ENCODE measurements around the gene SDC3.

The SDC3 gene

DNA sequence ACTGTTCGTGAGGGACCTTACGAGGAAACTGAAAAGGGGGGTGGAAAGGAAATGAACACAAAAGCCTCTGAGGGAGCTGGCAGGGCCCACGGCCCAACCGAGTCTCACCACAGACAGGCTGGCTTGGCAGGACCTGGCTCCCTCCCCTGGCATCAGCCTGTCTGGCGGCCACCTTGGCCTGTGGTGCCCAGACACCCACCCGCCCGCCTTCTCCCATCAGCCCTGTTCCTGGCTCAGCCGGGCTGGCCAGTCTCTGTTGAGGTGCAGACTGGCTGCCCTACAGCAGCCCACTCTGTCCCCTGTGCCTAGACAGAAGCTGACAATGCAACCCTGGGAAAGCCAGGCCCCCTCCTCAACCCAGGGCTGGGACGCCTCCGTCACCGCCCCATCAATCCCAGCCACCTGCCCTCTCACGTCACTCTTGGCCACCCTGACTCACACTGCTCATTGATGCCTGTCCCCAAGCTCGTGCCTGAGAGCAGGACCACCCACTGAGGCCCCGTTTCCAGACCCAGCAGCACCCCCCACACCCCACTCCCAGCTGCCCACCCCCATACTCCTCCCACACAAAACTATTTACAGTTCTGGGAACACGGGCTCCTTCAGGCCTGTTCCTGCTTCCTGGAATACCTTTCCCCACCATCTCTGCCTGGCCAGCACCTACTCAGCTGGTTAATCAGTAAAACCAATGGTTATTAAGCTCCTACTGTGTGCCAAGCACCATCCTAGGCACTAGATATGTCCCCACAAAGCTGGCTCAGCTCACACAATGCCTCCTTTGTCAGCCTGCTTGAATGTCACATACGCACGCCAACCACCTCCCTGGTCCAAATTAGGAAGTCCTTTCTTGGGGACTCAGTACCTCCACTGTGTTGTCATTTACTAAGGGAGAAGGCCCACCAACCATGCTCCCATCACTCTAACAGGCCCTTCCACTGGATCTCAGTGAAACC lies 22.7 kb downstream of the SDC3 start:
- DNase-seq: no peak
- Mint-ChIP-seq H3K9me3 (no peaks in the 10 kb centered on the region), H3K27me3 (peaks cover 60% of the 10 kb centered on the region), H3K4me1 (no peaks in the 10 kb centered on the region), H3K36me3 (no peaks in the 10 kb centered on the region), H3K4me3 (no peak overlapping the region), H3K27ac (no peak overlapping the region)
- CTCF ChIA-PET: no interaction called here

- H3K9me3 Mint-ChIP-seq: no peaks in the 10 kb centered on the region
- no peak for DNase-seq
- H3K27ac Mint-ChIP-seq: no peak overlapping the region
- peaks cover 71% of the 10 kb centered on the region for H3K27me3 Mint-ChIP-seq
- H3K4me3 Mint-ChIP-seq: no peak overlapping the region
- H3K4me1 Mint-ChIP-seq: no peaks in the 10 kb centered on the region
- H3K36me3 Mint-ChIP-seq: no peaks in the 10 kb centered on the region
- CTCF ChIA-PET: no interaction called here
These were observed 23.8 kb downstream of the SDC3 start for GRCh38 chr1:30884723-30885122.

DNA sequence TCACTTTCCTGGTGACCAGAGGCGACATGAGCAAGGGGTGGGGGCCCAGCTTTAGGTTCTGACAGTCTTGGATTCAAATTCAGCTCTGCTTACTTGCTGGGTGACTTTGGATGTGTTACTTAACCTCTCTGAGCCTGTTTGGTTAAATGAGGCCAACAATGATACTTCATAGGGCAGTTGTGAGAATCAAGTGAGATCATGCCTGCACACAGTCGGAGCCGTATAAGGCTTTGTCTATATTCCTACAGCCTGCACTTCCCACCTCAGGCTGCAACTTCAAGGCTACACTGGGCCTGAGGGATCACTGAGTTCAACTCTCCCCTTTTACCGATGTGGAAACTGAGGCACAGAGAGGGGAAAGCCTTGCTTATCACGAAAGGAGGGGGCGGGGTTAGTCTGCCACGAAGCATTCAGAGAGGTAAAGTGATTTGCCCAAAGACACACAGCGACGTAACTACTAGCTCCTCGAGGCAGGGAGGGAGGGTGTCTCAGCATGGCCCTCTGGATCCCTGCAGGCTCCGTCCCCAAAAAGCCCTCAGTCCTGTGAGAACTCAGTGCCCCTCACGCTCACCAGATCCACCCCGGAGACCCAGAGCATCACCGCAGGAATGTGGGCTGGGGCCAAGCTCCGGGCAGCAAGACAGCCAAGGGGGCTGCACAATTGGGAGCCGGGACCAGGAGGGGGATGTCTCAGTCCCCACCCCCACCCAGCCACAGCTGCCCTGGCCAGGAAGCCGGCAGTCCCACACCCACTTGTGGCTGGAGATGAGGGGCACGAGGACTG lies 25.0 kb downstream of the SDC3 start:
- H3K4me1 Mint-ChIP-seq: no peaks in the 10 kb centered on the region
- no peak overlapping the region for H3K4me3 Mint-ChIP-seq
- CTCF ChIA-PET: no interaction called here
- DNase-seq: no peak
- H3K27me3 Mint-ChIP-seq: peaks cover 75% of the 10 kb centered on the region
- no peaks in the 10 kb centered on the region for H3K36me3 Mint-ChIP-seq
- no peaks in the 10 kb centered on the region for H3K9me3 Mint-ChIP-seq
- no peak overlapping the region for H3K27ac Mint-ChIP-seq

DNA sequence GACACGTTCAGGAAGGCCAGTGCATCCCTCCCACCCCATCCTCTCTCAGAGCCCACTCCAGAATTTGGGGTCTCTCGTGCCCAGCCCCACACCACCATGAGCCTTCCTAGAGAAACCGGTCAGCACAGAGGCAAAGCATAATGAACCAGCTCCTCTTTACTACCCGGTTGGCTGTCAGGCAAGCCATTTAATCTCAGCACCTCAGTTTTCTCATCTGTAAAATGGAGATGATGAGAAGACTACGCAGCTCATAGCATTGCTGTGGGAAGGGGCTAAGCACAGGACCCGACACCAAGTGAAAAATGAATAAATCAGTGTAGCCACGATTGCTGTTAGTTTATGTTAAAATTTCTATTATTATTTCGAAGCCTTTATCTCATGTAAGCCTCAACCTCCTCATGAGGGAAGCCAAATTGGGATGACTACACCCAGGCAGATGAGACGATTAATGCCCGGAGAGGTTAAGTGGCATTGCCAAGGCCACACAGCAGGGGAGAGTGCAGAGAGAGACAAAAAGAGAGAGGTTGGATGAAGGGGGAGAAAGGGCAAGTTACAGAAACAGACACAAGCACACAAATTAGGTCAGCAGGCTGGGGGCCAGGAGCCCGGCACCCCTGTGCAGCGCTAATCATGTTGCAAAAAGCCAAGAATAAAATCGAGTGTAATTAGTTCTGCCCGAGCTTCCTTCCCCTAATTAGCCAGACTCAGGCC lies 25.7 kb downstream of the SDC3 start:
- CTCF ChIA-PET: no interaction called here
- H3K27me3 Mint-ChIP-seq: peaks cover 75% of the 10 kb centered on the region

GRCh38 chr1:30881319-30882181 lies 27.0 kb downstream of the SDC3 start:
- Mint-ChIP-seq H3K36me3 (no peaks in the 10 kb centered on the region), H3K4me3 (no peak overlapping the region), H3K9me3 (no peaks in the 10 kb centered on the region), H3K4me1 (no peaks in the 10 kb centered on the region), H3K27ac (no peak overlapping the region), H3K27me3 (peaks cover 79% of the 10 kb centered on the region)
- DNase-seq: no peak
- CTCF ChIA-PET: no interaction called here

More for the DNA sequence above, 25.7 kb downstream of the SDC3 start:
- no peaks in the 10 kb centered on the region for H3K4me1 Mint-ChIP-seq
- H3K9me3 Mint-ChIP-seq: no peaks in the 10 kb centered on the region
- no peak overlapping the region for H3K27ac Mint-ChIP-seq
- DNase-seq: no peak
- H3K36me3 Mint-ChIP-seq: no peaks in the 10 kb centered on the region
- no peak overlapping the region for H3K4me3 Mint-ChIP-seq

DNA sequence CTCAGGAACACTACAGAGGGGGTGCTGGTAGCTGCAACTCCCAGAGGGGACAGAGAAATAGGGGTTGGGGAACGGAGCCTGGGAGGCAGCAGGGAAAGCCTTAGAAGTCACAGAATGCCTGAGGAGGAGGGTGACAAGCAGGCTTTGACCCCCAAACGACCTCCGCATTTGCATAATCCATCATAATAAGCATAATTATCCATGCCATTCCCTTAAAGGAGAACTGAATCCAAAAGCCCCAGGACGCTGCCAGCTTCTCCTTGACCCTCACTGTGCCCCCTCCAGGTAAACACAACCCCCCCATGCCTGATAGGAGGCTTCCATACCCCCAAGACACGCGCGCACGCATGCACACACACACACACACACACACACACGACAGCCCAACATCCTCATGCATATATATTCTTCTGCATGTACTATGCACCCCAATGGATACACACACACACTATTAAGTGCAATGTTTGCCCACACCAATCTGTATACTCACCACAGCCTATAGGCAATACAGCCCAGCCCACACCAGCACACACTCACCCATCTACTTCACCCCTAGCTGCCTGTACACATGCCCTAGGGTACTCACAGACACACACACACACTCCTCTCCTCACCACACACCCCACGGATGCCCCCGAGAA lies 27.8 kb downstream of the SDC3 start:
- CTCF ChIA-PET: no interaction called here
- no peaks in the 10 kb centered on the region for H3K4me1 Mint-ChIP-seq
- H3K36me3 Mint-ChIP-seq: no peaks in the 10 kb centered on the region
- no peak for DNase-seq
- no peak overlapping the region for H3K27ac Mint-ChIP-seq
- H3K27me3 Mint-ChIP-seq: peaks cover 75% of the 10 kb centered on the region
- no peak overlapping the region for H3K4me3 Mint-ChIP-seq
- H3K9me3 Mint-ChIP-seq: no peaks in the 10 kb centered on the region

DNA sequence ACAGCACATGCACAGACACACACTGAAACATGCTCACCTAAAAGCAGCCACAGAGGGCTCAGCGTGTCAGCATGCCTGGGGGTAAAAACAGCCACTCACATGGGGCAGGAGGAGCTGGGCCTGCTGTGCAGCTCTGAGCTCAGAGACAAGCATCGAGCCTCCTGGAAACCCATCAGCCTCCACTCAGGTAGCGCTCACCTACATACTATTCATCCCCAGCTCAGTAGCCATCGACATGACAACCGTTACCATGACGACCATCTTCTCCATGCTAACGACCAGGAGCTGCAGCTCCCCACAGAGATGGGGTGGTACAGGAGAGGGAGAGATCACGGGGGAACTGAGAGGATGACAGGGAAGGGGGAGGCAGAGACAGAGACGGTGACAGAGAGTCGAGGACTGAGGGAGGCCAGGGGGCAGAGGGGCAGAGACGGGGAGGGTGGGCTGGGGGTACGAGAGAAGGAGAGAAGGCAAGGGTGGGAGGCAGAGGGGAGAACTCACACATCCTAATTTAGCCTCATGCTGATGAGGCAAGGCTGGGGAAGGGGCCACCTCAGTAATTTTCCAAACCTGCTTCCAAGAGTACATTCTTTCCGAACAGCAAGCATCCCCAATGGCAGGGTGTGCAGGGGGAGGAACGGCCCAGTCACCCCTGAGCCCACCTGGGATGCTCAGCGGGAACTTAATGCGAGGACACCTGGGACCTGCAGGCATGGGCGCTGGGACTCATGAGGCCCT lies 28.4 kb downstream of the SDC3 start:
- Mint-ChIP-seq H3K27ac (no peak overlapping the region), H3K27me3 (peaks cover 75% of the 10 kb centered on the region), H3K9me3 (no peaks in the 10 kb centered on the region), H3K36me3 (no peaks in the 10 kb centered on the region), H3K4me1 (no peaks in the 10 kb centered on the region), H3K4me3 (no peak overlapping the region)
- CTCF ChIA-PET: no interaction called here
- no peak for DNase-seq

- Mint-ChIP-seq H3K4me3 (no peak overlapping the region), H3K36me3 (no peaks in the 10 kb centered on the region), H3K27ac (no peak overlapping the region), H3K9me3 (no peaks in the 10 kb centered on the region), H3K27me3 (peaks cover 76% of the 10 kb centered on the region), H3K4me1 (no peaks in the 10 kb centered on the region)
- CTCF ChIA-PET: no interaction called here
- DNase-seq: no peak
These were observed 29.3 kb downstream of the SDC3 start for GRCh38 chr1:30879126-30879786.

DNA sequence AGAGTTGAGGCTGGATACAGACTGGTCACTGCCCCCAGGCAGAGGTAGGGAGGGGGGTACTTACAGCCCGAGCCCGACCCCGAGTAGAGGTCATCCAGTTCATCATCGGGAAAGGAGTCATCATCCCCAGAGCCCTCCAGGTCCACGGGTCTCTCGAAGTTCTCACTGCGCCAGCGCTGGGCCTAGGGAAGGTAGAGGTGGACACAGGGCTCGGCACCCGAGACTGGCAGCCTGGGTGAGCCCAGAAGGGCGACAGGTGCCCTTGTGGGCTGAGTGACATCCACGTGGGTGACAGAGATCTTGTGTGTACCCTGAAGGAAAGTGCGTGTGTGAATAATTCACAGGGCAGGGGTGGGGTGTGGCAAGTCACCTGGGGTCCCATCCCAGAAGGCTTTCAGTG lies 30.0 kb downstream of the SDC3 start:
- Mint-ChIP-seq H3K27ac (no peak overlapping the region), H3K36me3 (no peaks in the 10 kb centered on the region), H3K27me3 (peaks cover 69% of the 10 kb centered on the region), H3K4me3 (no peak overlapping the region), H3K9me3 (no peaks in the 10 kb centered on the region), H3K4me1 (no peaks in the 10 kb centered on the region)
- no peak for DNase-seq
- CTCF ChIA-PET: no interaction called here

GRCh38 chr1:30878016-30878415 lies 30.5 kb downstream of the SDC3 start:
- peaks cover 69% of the 10 kb centered on the region for H3K27me3 Mint-ChIP-seq
- H3K9me3 Mint-ChIP-seq: no peaks in the 10 kb centered on the region
- H3K4me1 Mint-ChIP-seq: no peaks in the 10 kb centered on the region
- no peak overlapping the region for H3K27ac Mint-ChIP-seq
- DNase-seq: no peak
- no peaks in the 10 kb centered on the region for H3K36me3 Mint-ChIP-seq
- H3K4me3 Mint-ChIP-seq: no peak overlapping the region
- CTCF ChIA-PET: interaction anchor here (0.6 kb wide), 1 partner anchor 231 kb away, joined by 3 read pairs; no protein-coding TSS in a partner anchor

DNA sequence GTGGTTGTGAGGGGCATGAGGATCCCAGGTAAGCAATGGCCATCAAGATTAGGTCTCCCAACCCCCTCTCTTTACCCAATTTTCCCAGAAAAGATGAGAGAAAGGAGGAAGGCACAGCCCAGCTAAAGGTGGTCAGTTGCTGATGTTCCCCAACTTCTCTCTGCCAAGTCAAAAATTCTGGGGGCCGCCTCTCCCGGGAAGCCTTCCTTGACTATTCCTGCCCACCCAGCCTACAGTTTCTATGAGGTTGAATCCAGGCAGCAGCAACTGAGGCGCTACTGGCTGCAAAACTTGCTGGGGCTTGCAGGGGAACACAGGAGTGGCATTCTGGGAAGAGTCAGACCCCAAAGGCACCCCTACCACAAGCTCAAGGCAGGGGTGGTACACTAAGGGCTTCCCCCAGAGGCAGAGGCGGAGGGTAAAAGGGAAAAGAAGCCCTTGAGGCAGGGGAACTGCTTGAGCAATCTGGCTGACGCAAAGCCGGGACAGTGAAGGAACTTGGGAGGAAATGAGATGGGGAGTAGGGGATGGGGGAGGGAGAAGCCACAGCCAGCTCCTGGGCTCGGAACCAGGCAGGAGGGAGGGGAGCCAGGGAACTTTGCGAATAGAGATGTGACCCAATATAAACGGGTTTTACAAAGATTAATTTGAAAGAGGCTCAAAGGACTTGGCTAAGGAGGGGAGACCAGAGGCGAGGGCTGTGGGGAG lies 31.2 kb downstream of the SDC3 start:
- H3K36me3 Mint-ChIP-seq: no peaks in the 10 kb centered on the region
- CTCF ChIA-PET: interaction anchor here (0.6 kb wide), 1 partner anchor 232 kb away, joined by 3 read pairs; no protein-coding TSS in a partner anchor
- no peaks in the 10 kb centered on the region for H3K9me3 Mint-ChIP-seq
- H3K27me3 Mint-ChIP-seq: peaks cover 70% of the 10 kb centered on the region
- no peak overlapping the region for H3K27ac Mint-ChIP-seq
- no peaks in the 10 kb centered on the region for H3K4me1 Mint-ChIP-seq
- H3K4me3 Mint-ChIP-seq: no peak overlapping the region
- no peak for DNase-seq
